OCI-LY3 (cell line): ENCODE results near the gene PRMT7.

Source experiments
- EZH2phosphoT487 ChIP-seq: fragments of 200-600 bp; shearing (Covaris generic); IDR thresholded peaks from 2 replicates; pipeline ENCODE4 v1.6.1; 2018; ENCODE audit warnings: antibody characterized with exemption, mixed run types, low read depth
- TF ChIP-seq, protein P1 (sequence below): fragments of 200-600, 300-600 bp; sonication (generic); IDR thresholded peaks from 2 replicates; pipeline ENCODE4 v1.5.1; 2014; ENCODE audit warnings: antibody characterized with exemption, low read length, low read depth

DNA sequence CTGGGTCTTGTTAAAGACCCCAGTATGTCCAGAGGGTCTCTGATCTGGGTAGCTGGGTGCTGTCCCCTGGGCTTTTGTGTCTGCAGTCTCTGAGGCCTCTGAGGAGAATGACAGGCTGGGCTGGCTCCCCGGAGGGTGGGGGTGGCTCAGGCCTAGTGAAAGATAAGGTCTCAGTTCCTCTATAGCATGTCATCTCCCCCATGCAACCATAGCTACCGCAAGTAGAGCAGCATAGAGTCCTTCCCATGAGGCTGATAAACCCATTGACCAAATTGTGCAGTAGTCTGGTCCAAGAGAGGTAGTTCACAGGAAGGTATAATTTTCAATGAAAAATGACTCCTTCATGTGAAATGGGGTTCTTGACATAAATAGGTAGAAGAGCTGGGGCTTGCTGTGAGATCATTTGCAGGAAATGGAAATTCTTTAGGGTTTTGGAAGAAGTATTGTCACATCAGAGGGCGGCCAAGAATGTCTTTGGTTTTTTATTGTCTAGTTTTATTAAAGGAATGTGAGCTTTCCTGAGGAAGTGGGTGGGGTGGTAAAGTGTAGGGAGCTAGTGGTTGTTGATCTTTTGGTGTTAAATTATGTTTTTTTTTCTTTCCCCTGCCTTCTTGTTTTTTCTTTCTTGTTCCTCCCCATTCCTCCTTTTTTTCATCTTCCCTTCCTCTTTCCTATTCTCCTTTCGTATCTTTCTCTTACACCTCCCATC is 21.0 kb upstream of the PRMT7 start:
- TF ChIP-seq, protein P1, sequence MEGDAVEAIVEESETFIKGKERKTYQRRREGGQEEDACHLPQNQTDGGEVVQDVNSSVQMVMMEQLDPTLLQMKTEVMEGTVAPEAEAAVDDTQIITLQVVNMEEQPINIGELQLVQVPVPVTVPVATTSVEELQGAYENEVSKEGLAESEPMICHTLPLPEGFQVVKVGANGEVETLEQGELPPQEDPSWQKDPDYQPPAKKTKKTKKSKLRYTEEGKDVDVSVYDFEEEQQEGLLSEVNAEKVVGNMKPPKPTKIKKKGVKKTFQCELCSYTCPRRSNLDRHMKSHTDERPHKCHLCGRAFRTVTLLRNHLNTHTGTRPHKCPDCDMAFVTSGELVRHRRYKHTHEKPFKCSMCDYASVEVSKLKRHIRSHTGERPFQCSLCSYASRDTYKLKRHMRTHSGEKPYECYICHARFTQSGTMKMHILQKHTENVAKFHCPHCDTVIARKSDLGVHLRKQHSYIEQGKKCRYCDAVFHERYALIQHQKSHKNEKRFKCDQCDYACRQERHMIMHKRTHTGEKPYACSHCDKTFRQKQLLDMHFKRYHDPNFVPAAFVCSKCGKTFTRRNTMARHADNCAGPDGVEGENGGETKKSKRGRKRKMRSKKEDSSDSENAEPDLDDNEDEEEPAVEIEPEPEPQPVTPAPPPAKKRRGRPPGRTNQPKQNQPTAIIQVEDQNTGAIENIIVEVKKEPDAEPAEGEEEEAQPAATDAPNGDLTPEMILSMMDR, result no peak
- no peak for TF ChIP-seq EZH2phosphoT487
